GM18526 (cell line): Measurements from ENCODE around the gene TRUB1.

Experiments
- POLR2A ChIP-seq: IDR thresholded peaks from 3 replicates; pipeline ENCODE4 v1.6.1; 2011; ENCODE audit not compliant: insufficient read length; ENCODE audit errors: extremely low read depth

The TRUB1 gene

DNA sequence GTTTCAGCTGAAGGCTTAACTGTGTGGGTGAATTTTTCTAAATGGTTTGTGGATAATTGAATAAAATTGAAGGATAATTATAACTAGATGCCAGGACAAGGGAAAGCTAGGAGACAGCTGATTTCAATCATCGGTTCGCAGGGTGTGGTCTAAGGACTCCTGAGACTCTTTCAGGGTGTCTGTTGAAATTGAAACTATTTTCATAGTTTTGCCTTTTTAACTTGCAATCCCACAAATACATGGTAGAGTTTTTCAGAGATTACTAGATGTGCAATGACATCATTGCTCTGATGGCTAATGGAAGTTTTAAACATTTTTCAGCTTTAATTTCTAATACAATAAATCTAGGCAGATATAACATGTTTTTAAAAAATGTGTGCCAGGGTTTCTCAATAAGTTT lies 18.5 kb downstream of the TRUB1 start:
- TF ChIP-seq POLR2A, result no peak

DNA sequence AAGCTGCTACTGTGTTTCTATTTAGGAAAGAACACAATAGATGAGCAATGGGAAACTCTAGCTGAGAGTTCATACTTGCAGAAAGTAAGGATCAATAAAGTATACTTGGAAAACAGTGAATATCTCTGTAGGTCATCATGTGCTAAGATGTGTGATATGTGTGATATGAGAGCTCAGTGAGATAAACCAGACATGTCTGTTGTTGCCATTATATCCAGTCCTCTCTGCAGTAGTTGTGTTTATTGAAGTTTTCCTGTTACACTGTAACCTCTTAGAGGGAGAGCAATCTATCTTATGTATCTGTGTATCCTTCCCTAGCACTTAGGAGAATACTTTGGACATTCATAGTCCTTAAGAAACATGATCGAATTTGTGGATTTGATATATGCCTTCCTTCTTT lies 19.1 kb downstream of the TRUB1 start:
- TF ChIP-seq POLR2A, result no peak

- TF ChIP-seq POLR2A, result no peak
These were observed 19.7 kb downstream of the TRUB1 start for GRCh38 chr10:114957673-114958072.

DNA sequence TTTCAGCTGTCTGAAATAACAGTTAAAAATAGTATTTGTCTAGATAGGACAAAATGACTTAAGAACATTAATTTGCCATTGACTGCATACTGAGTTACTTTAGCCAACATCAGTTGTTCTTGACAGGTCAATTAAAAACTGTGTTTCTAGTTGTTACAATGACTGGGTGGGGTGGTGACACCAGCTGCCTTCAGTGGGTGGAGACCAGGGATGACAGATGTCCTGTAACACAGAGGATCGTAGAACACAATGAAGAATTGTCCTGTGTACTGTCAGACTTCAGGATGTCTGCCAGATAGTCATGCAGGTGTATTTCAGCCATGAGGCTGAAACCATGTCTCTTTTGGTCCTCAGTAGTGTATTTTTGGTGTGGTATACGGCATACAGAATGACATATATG lies 24.4 kb downstream of the TRUB1 start:
- TF ChIP-seq POLR2A, result no peak

DNA sequence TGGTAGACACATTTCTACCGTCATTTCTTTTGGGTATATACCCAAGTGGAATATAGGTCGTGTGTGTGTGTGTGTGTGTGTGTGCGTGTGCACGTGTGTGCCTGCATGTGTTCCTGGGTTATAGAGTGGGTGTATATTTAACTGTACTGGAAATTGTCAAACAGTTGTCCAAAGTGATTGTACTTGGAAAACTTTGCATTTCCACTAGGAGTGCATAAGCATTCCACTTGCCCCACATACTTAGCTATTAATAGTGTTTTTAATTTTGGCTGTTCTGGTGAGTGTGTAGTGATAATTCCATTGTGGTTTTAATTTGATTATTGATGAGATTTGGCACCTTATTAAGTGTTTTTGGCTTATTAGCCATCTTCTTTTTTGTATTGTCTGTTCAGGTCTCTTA lies 25.9 kb downstream of the TRUB1 start:
- no peak for TF ChIP-seq POLR2A

GRCh38 chr10:114967071-114967470 lies 29.1 kb downstream of the TRUB1 start:
- no peak for TF ChIP-seq POLR2A

DNA sequence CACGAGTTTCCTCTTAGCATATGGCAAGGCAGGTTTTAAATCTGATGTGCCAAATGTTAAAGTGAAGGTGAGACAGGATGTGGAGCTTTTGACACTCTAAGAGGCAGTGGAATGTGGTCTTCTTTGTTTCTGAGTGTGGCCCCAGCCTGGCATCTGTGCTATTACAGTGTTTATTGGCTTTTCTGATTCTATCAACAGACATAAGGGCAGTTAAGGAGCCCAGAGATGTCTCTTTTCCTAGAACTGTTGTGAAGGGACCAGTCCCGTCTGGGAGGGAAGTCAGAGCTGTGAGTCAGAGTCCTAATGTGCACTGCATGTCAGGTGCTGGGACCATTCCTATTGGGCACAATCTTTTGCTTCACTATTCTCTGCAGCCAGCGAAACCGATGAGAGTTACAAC lies 32.5 kb downstream of the TRUB1 start:
- TF ChIP-seq POLR2A, result no peak

DNA sequence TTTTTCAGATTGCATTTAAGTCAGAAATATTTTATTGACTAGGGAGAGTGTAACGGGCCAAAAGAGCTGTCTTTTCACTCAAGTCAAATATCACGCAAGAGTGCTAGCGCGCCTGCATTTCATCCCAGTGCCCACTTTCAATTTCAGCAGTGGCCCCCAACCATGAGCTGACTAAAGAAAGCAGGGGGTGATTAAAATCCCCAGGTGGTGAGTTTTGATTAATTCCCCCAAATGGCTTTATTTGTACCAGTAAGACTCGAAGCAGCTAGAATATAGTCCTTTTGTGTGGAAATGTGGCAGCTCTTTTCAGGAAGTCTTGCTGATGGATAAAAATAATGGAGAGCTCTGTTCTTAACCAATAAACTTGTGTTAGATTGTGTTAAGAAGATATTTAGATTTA lies 35.3 kb downstream of the TRUB1 start:
- no peak for TF ChIP-seq POLR2A

- no peak for TF ChIP-seq POLR2A
These were observed 36.0 kb downstream of the TRUB1 start for GRCh38 chr10:114973997-114974396.

- no peak for TF ChIP-seq POLR2A
These were observed 36.6 kb downstream of the TRUB1 start for GRCh38 chr10:114974625-114975024.

- no peak for TF ChIP-seq POLR2A
These were observed 37.1 kb downstream of the TRUB1 start for GRCh38 chr10:114975091-114975490.

DNA sequence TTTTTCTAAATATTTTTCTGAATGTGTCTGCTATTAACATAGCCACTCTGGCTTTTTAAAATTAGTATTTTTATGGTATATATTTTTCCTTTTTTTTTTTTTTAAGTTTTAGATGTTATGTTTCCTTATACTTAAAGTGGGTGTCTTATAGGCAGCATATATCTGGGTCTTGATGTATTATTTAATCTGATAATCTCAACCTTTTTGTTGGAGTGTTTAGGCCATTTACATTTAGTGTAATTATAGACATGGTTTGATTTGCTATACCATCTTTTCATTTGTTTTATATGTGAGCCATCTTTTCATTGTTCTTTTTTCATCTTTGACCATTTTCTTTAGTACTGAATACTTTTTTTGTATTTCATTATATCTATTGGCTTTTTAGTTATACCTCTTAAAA lies 45.0 kb downstream of the TRUB1 start:
- no peak for TF ChIP-seq POLR2A

DNA sequence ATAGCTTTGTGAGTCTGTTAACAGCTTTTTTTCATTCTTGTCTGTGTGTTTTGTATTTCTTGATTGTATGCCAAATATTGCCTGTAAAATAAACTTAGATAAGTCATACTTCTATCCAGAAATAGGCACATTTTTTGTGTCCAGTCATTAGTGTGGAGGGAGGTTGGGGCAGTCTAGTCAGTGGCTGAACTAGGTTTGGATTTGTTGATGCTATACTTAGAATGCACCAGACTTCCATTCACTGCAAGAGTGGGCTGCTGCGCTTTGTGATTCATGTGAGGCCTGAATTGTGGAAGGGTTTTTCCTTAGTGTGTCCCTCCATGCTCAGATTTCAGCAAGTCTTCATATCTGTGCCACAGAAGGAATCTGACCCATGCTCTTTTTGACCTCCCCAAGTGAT lies 50.0 kb downstream of the TRUB1 start:
- no peak for TF ChIP-seq POLR2A

- no peak for TF ChIP-seq POLR2A
These were observed 52.6 kb downstream of the TRUB1 start for GRCh38 chr10:114990586-114990985.

DNA sequence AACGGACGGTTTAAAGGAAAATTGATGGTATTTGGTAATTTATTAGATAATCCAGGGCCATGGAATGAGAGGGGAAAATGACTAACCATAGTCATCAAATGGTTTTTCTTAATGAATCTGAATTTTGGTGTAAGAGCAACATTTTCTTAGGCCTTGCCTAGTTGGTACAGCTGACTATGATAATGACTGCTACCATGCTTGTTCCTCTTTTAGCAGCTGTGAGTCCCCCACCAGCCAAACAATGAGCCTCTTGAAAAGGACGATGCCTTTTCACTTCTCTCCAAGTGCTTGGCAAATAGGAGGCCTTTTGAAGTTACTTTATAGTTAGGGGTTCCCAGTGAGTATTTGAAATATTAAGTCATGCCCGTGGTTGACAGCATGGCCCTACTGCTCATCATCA lies 53.0 kb downstream of the TRUB1 start:
- no peak for TF ChIP-seq POLR2A

DNA sequence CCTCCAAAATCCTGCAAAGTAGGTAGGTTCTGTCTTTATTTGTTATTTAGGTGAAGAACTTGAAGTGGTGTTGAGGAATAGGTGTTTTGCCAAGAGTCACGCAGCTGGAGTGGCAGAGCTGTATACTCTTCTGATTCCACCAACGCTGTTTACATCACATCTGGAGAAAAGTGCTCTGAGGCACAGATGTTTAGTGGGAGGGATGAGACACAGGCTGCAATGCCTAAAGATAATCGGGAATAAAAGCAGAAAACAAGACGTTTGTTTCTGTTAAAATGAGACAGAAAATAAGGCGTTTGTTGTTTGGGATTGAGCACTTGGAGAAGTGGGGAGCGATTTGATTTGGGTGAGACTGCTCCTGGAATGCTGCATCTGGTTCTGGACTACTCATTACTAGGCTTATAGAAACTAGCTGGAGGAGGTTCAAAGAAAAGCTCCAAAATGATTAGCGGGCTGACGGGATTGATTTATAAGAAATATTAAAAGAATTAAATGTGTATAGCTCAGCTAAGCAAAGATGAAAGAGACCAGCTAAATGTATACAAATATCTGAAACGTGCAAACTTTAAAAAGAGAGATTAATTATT lies 54.3 kb downstream of the TRUB1 start:
- TF ChIP-seq POLR2A, result no peak

DNA sequence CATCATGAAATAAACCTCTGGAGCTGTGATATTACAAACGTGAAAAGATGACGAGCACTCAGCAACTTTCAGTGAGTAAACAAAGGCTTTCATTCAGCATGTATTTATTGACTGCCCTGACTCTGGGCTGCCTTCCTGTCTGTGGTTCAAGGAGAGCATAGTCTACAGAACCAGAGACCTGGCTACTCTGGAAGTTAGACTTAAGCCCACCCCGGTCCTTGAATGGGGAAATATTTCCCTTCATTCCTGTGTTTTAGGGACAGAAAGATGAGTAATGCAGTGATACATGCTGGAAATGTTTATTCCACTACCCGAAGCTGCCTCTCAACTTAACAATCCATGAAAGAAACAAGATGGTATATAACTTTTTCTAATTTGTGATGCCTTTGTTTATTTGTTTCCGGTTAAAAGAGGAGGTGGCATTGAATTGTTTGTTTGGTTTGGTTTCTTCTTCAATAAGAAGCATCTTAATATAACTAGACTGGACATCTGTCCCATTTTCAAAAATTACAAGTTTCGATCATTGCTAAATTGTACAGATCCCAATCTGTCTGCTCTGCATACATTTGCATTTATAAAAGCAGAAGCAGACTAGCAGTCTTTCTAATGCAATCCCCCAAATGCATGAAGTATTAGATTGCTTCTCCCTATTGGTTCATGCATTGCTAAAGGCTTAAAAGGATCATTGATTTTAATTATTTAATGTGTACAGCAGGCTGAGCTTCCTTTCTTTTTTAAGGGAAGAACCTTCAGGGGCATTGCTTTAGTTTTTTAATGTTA lies 57.7 kb downstream of the TRUB1 start:
- TF ChIP-seq POLR2A, result no peak

DNA sequence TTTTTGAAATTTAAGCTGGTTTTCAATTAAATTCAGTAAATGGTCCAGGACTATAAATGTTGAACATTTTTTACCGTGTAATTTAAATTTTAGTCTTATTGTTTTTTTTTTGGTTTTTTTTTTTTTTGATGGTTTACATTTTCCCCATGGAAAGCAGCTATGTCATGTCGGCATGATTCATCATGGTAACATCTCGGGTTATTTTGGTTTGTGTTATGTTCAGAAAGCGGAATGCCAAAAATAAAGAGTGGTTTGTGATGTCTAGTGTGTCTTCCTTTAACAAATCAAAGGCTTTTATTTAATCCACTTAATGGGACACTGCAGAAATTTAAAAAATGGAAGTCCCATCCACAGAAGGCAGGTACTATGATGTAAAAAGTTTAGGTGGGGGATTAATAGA lies 58.5 kb downstream of the TRUB1 start:
- TF ChIP-seq POLR2A, result no peak

DNA sequence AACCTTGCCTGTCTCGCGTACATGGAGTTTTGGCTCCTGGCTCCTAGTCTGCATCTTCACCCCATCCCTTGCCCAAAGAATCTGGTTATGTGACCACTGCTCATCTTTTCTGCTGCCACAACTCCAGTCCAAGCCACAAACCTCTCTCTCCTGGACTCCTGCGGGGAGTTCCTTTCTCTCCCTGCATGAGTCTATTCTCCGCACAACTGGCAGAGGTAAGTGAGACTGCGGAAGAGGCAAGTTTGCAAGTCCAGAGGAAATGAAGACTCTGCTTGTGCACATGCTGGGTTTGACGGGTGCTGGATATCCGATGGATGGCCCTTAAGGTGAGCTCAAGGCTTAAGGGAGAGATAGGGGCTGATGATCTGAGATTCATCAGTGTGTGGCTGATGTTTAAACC lies 61.0 kb downstream of the TRUB1 start:
- TF ChIP-seq POLR2A, result no peak
